CD4-positive, alpha-beta T cell treated with Interleukin-17A for 4 hours (primary cell): Measurements from ENCODE around the gene MYOCD.

Source experiments
- DNase-seq: peaks from one replicate; pipeline ENCODE4 v3.0.0-alpha.2; 2020; ENCODE audit warnings: mixed read lengths

MYOCD gene

DNA sequence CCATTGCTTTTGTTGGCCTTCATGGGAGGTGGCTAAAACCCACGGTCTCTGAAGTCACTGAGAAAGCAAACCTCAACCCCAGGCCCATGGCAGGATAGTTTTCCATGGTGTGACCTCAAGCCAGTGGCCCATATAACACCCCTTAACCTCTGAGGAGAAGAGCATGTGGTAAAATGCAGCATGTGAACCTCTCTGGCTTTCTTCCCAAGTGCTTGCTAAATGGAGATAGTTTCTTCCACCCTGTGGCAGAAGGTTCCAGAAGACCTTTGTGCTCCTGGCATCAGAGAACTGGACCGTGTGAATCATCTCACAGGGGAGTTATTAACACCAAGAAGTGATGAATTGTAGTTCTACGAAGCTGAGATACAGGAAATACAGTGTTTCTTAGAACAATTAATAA is 47.3 kb downstream of the MYOCD start:
- no peak for DNase-seq

DNA sequence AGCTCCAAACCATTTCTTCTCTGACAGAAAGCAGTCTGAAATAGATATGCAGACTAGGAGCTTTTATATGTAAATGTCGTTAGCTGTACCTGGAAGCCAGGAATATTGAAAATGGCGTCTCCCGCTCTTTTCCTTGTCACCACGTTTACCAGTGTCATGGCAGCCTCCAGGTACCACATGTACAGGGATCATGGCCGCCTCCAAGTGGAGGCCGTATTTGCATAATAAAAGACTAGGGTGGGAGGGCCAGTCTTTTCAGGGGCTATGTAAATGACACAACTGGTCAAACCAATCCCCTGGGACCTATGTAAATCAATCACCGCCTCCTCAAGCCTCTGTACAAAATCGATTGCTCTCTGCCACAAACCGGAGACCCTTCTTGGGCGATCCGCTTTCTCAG is 54.3 kb downstream of the MYOCD start:
- no peak for DNase-seq

DNA sequence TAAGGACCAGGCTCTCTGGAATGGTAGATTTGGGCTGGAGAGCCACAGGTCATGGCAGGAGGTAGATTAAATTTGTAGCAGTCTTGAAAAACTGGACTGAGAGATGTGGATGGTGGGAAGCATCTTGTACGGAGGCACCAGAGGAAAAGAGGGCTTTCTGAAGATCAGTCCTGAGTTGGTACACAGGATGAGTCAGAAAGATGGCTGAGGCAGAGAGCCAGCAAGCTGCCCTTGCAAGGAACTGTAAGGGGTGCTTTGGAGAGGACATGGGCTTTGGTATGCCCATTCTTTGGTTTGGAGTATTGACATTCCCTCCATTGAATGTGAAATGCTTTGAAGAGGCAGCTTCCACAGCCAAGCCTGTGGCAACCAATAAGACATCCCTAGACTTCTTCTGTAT is 55.9 kb downstream of the MYOCD start:
- no peak for DNase-seq

DNA sequence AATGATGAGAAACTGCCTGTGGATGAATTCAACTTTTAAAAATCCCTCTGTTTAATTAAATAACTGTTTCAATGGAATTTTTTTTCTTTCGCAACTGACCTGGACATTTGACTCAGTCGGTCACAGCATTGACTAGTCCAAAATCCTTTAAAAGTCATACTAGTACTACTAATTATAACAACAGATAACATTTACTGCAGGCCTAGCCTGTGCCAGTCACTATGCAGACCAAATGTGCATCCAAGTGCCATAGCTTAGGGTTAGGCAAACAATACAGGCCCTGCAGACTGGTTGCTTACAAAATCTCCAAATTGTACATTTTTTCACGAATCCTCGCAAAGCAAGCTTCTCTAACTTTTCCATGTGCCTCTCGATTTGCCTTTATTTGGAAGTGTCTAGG is 56.6 kb downstream of the MYOCD start:
- DNase-seq, result no peak

DNA sequence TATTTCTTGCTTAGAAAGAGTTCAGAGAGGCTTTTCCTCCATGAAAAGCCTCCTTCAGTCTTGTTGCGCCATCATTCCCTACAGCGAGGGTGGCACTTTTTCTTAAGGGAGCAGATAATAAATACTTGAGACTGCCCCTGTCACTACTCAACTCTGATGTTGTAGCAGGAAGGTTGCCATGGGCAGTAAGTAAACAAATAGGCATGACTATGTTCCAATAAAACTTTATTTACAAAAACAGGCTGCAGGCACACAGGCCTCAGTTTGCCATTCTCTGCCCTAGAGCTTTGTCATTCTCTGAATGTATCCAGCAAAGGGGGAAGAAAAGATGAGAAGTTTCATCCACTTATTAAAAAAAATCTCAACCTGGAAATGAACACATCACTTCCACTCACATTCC is 60.4 kb downstream of the MYOCD start:
- DNase-seq, result no peak

DNA sequence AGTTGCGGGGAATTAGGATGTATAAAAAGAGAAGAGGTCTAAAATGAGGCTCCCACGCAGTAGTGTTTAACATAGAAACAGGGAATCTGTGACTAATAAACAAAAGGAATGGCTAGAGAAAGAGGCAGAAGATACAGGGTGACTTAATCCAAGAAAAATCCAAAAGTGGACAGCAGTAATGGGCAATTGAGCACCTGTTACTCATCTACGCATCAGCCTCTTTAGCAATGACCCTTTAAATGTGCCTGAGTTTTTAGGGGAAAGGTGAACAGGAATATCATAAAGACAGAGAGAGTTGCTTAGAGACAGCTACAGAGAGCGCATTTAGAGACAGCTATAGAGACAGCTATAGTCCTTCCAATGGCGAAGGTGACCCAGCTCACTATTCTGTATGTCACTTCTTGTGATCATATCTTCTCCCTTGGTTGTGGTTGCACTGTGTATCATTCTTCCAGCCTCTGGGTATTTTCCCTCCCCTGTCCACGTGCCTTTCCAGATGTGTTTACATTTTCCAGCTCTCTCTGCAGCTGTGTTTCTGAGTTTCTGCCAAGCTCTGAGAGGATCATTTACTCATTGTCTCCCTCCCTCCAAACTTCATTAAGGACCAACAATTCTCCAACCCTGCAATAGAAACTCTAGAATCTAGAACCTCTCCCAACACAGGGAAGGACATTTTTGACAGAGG is 61.5 kb downstream of the MYOCD start:
- DNase-seq, result no peak

DNA sequence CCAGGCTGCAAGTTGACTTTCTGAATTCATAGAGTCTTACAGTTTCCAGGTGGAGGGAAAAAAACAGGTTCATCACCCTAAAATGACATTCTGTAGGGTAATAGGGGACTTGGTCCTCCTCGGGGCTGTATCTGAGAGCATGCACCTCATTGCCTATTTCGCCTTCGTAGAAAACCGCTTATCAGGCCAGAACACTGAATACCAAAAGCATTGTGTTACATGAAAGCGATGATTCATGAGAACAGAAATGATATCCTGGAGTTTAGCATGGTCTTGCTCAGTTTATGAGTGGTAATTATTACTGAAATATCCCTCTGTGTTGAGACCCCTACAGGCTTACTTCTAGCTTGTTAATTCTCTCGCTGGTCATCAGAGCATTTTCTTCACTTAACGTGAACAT is 62.2 kb downstream of the MYOCD start:
- DNase-seq, result no peak

DNA sequence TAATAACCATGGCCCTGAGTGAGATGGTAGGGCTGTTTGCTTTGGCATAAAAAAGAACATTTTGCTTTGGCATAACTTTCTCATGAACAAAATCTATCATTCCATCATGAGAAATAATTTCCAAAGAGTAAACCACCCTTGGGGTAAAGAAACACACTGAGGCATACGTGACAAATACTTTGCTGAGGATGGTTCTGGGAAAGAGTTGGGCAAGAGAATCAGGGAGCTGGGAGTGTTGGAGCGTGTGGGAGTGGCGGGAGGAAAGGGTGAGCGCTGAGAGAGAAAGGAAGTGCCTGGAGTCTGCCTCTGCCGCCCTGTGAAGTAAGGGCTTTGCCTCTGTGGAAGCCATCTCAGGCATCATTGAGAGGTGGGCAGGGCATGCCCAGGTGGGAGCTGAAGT is 63.4 kb downstream of the MYOCD start:
- DNase-seq, result no peak

DNA sequence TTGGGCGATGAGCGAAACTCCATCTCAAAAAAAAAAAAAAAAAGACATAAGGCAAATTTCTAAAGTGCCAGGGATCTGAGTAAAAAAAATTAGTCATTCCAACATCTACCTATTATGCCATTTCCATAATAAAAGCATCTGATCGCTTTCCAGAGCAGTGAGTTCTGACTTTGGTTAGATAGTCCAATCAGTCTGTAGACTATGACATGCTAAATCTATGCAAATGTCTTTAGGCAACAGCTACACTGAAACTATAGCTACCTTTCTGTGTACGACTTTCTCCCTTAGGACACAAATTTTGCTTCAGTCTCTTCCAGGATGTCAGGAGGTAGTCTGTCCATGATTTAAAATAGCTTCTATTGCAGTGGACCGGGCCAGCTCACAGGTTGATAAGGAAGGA is 64.7 kb downstream of the MYOCD start:
- DNase-seq, result no peak

DNA sequence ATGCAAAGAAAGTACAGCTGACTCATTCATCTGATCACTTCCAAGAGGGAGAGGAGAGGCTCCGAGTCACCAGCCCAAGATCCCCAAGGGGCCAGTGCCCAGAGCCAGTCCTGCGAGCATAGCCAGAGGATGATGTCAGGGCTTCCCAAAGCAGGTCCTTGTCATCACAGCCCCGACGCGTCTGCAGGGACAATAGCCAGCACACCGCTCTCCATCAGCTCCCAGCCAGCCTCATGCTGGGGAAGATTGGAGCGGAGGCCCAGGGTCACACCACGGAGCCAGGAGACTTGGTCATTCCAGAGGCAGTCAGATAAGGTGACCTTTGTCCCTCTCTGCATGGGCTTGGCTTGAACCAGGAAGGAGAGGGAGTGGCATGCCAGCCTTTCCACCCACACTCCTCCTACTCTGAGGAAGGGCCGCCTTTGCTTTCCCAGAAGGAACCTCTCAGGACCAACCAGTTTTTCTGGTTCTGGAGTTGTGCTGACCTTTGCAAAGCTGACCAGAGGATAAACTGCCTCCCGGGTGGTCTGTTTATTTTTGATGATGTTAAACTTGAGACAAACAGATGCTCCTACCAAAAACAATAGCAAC is 65.3 kb downstream of the MYOCD start:
- no peak for DNase-seq

DNA sequence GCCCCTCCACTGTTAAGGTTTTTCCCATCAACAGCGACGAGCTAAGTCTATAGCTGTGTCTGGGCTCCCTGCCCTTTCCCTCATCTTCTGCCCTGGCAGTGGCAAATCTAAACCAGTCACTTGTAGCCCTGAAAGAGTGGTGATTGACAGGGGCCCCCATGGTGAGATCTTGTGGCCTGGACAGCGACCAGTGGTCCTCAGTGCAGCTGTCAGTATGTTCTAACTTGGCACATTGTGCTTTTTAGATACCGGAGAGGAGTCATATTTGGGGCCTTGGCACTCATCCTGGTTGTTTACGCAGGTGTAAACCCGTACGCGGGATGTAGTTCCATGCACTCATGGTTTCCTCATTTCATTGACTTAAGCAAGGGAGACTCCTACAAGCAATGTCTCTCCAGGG is 66.1 kb downstream of the MYOCD start:
- no peak for DNase-seq

DNA sequence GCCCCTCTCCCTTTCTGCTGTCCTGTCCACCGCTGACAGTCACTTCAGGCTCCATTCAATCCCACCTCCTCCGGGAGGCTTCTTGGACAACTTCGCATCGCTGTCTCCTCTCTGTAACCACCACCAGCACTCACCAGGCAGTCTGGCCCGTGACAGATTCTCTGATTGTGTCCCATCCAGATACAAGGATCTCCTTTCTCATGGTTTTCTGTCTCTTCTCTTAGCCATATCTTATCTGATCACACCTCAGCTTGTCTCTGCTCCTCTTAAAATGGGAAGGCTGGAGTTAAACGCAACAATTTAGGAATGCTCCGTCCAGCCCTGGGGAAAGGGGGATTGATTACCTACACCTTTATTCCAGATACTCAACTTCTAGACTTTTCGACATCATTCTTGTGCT is 66.7 kb downstream of the MYOCD start:
- DNase-seq, result no peak

DNA sequence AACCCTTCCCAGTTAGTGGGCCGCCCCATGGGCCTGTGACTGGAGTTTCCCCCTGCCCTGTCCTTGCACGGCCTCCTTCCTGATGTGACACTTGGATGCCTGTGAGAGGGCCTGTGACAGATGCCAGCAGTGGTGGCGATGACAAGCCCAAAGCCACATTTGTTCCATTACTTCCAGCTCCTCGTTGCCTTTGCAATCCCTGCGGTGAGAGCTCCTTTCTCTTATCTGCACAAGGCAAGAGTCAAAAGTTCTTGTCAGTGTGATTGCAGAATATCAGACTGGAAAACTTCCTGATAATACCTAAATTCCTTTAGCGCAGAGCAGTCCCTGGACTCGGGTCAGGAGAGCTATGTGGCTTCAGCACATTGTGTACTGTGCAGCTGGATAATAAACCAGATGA is 69.2 kb downstream of the MYOCD start:
- no peak for DNase-seq

DNA sequence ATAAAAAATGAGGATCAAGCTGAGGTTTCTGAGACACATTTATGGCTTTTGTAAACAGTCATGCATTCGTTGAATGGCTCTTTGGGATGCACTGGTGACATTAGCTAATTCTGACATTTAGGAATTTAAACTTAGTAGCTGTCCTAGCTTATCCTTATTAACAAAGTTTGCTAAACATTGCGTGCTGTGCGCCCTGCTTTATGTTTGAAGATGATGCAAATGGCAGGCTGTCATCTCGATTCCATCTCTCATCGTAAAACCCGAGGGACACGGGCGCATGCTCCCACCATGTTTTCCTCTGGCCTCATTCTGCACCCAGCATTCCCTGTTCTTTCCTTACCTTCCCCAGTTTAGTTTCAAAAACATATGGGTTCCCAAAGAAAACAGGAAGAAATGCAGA is 69.8 kb downstream of the MYOCD start:
- DNase-seq, result no peak

DNA sequence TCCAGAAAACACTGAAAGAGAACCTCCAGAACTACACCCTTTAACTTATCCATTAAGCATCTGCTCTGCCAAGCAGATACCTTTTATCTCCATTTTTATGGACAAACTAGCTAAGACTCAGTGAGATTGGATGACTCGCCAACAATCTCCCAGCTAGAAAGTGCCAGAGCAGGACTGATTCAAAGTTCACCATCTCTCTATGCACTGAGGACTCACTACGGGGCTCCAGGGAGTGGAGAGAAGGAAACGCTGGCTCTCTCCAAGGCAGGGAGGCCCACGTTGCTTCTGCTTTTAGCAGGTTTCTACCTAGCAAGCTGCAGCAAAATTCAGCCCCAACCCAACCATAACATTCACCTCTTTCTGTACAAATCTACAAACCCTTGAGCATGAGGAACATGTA is 70.8 kb downstream of the MYOCD start:
- DNase-seq, result no peak

DNA sequence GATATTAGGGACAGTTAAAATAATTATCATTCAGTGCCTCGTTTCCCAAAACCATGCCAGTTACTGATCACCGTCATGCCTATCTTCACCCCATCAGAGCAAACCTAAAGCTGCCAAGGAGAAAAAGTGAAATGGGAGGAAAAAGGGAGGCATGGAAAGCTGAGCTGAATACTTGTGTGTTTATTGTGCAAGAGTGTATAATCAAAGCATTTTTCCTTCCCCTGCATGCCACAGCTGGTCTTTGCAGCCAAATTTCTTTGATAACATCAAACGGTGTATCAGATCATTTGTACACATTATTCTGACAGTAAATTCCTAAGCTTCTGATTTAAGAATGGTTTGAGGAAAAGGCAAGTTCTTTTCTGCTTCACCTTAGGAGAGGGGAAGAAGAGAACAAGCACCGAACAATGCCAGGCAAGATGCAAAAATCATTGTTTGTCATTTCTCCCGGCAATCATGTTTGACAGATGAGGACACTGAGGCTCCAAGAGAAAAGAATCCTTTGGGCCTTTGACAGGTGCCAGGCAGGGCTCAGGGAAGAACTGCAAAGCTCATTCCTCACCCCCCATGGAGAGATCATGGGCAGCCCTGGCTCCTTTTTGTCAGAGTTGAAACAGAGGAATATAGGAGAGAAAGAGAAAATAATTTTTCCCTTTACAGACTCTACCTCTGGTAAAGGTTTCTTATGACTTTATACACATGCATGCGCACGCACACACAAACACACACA is 72.2 kb downstream of the MYOCD start:
- DNase-seq, result no peak

DNA sequence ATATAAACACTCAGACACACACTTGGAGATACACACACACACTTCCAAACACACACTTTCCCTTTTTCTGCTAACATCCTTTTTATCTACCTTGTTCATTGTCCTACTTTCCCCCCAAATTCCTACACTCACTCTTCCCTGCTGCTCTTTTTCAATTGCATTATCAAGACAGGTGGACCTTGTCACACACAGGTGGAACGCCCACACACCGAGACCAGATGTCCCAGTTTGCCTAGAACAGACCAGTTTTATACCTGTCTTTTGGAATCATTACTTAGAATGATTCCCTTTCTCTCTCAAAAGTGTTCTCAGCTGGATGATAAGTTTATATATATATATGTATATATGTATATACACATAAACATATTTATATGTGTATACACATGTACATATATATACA is 72.9 kb downstream of the MYOCD start:
- DNase-seq, result no peak

DNA sequence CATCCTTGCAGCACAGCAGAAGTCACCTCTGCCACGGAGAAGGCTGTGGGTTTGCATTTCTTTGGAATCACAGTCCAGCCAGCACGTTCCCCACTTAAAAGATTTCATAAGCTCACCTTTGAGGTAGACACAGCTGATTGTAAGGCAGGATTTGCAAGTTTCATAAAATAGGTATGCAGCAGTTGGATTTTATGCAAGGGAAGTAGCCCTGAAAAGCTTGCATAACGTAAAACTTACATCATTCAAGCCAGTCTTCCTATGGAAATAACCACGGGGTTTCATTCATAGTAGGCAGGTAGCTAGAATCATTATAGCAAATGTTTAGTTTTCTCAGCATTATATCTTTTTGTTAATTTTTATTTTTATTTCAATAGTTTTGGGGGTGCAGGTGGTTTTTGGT is 73.8 kb downstream of the MYOCD start:
- no peak for DNase-seq

DNA sequence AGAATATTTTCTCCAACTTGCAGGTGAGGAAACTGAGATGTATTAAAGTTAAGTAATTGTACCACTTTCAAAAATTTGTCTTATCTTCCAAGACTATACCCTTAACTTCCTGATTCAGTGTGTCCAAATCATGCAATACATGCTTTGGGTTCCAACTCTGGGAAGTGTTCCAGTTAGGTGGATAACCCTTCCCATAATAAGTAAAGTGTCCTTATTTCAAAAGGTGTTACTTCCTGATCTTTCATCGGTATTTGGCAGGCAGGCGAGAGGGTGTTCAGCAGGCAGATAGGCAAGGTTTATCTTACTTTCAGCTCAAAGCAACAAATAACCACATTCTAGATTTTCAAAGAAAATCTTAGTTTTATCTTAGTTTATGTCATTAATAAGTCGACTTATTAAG is 77.4 kb downstream of the MYOCD start:
- no peak for DNase-seq

DNA sequence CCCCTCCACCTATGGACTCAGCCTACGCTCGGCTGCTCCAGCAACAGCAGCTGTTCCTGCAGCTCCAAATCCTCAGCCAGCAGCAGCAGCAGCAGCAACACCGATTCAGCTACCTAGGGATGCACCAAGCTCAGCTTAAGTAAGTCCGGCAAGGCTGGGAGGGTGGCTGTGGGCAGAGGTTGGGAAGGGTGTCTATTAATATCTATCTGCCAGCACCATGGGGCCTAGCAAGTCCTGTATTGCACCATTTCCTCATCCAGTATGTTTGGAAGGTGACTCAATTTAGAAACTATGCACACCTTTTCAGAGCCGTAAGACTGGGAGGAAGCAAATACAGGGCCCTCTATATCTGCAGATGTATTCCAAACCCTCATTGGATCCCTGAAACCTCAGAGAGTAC is 78.6 kb downstream of the MYOCD start:
- DNase-seq, result no peak

DNA sequence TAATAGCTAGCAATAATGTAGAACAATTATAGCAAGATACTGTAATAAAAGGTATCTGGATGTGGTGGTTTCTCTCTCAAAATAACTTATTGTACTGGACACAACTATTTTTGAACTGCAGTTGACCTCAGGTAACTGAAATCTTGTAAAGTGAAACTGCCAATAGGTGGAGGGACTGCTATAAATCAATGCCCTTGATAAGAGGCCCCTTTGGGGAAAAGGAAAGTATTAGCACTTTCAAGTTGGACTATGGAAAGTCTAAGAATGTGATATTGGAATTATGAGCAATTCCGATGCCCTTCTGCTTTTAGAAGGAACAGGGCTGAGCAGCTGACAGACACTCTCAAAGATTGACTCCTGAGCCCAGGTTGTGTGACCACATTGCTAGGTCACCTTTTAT is 79.1 kb downstream of the MYOCD start:
- DNase-seq, result no peak

DNA sequence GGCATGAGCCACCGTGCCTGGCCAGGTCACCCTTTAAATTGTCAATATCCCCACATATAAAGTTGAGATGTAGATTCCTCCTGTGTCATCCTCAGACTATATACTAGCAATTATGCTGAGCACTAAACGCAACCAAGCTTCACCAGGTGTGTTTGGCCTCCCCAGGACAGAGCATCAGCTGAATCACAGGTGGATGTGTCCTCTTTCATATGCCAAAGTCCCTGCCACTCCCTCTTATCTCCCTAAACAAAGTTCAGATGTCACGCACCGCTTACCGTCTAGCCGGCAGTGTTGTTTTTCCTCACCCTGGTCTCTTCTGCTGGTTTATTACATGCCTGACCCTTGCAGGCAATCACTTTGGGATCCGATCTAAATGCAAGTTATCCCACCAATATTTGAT is 79.8 kb downstream of the MYOCD start:
- DNase-seq, result no peak

DNA sequence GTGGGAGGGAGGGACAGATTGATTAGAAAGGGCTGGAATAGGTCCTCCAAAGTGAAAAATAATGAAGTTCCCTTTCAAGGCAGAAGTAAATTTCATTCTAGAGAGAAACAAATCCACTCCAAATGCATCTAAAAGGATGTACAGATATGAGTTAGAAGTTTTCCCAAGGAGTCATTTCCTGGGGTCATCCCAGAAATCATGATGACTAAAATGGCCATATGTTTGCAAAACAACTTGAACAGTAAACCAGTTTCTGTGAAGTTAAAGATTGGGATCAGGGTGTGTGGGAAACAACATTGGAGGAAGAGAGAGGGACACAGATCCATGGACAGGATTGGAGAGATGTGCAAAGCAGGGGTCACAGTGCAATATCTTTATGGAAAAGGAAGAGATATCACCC is 91.1 kb downstream of the MYOCD start:
- no peak for DNase-seq

DNA sequence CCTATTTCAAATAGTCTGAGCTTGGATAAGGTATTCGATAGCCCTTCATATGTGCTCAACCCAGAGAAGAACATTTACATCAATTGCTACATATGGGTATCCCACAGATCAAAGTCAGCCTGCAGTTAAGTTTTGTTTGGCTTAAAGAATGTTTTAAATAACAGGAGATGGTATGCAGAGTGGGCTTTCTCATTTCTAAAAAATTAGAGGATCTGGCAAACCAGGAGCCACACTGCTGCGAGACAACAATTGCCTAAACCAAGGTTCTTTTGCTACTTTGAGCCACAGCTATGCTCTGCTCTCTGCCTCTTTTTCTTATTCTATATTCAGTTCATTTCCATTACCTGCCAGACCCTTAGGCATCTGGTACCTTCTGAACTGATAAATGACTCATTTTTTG is 93.4 kb downstream of the MYOCD start:
- DNase-seq, result no peak

DNA sequence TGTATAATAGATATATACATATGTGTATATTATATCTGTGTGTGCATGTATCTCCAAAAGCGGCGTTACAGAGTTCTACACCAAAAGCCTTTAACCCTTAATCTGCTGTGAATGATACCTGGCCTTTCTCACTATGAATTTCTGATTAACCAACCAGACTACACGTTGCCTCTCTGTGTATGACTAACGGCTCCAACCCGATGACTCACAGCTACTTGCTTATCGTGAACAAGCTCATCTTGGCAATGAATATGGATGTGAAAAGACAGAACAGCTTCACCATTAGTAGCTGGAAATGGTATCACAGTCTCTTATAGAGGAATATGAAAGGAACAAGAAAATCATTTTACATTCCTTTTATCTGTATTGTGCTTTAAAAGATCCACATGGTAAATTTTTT is 99.9 kb downstream of the MYOCD start:
- no peak for DNase-seq
